A549 (cell line): Measurements from ENCODE around the gene VPS13D. TPM values are rescaled to one million over a fixed set of nuclear protein-coding genes. Genes with fewer than 3 reads are reported as not detected.
"Not testable (repeated sequence)": the region's sequence is repeated elsewhere in the genome, so short reads cannot be mapped to it uniquely, and the experiment has no call there.

Source experiments
- ATAC-seq, 2 experiments: fragments of 200-7000 bp in 1 of 2; fragments of >200 bp in 1 of 2; cut with Nextera tagmentation in 1 of 2; cut with Tn5 transposase in 1 of 2; 3 replicates each; pipeline versions ENCODE4 v1.8.0 to v1.9.1; 2018 to 2020; ENCODE audit warnings: mild to moderate bottlenecking in 1 of 2, moderate library complexity in 1 of 2
- CTCF ChIA-PET: fragments of 300-600 bp; sonication (Branson Sonifier 250); formaldehyde crosslinking; extraction: SDS; loops from one replicate; lab custom pipeline; 2021; ENCODE audit warnings: antibody characterized with exemption, inconsistent platforms; lab: Yijun Ruan, JAX
- POLR2A ChIA-PET: fragments of 350-600 bp; formaldehyde crosslinking; extraction: SDS; loops from one replicate; lab custom pipeline; 2021; ENCODE audit warnings: antibody characterized with exemption, inconsistent platforms; lab: Yijun Ruan, JAX
- DNase-seq, 2 experiments: peaks; one replicate each; pipeline versions ENCODE4 v3.0.0 to v3.0.0-alpha.2; 2011 to 2016; ENCODE audit warnings: low read depth in 1 of 2, low spot score in 1 of 2
- FAIRE-seq: peaks from 2 replicates; lab custom pipeline; 2011; peaks lifted over from hg19 to GRCh38; lab: Jason Lieb, UNC
- H3K27ac ChIP-seq, 2 experiments: fragments of >200 bp; sonication (Bioruptor Twin); formaldehyde crosslinking; 3 replicates each; pipeline ENCODE4 v1.5.1; 2016 to 2017
- H3K4me1 ChIP-seq: fragments of >200 bp; sonication (Bioruptor Twin); formaldehyde crosslinking; 3 replicates; pipeline ENCODE4 v1.6.1; 2016
- H3K4me2 ChIP-seq: fragments of >200 bp; sonication (Bioruptor Twin); formaldehyde crosslinking; 3 replicates; pipeline ENCODE4 v1.6.1; 2016
- H3K4me3 ChIP-seq: fragments of >200 bp; sonication (Bioruptor Twin); formaldehyde crosslinking; 3 replicates; pipeline ENCODE4 v1.5.1; 2016
- H3K9me3 ChIP-seq: fragments of >200 bp; sonication (Bioruptor Twin); formaldehyde crosslinking; 3 replicates; pipeline ENCODE4 v1.6.1; 2016
- BHLHE40 ChIP-seq: IDR thresholded peaks from 2 replicates; pipeline ENCODE4 v1.6.1; 2012; ENCODE audit warnings: low read depth, low read length, inconsistent platforms
- CBX8 ChIP-seq: fragments of 200-600 bp; sonication (generic); IDR thresholded peaks from 2 replicates; pipeline ENCODE4 v1.6.1; 2016
- CEBPB ChIP-seq, 2 experiments: fragments of >200 bp in 1 of 2; sonication (Bioruptor Twin) in 1 of 2; formaldehyde crosslinking in 1 of 2; IDR thresholded peaks; 2 replicates each; pipeline ENCODE4 v1.6.1; 2012 to 2016
- E2F6 ChIP-seq: IDR thresholded peaks from 2 replicates; pipeline ENCODE4 v1.6.1; 2012; ENCODE audit warnings: low read depth, borderline replicate concordance
- FOSB ChIP-seq: fragments of 250-450 bp; sonication (Bioruptor Pico); IDR thresholded peaks from 2 replicates; pipeline ENCODE4 v1.5.0; 2020; ENCODE audit warnings: mild to moderate bottlenecking, moderate library complexity
- GATA3 ChIP-seq: IDR thresholded peaks from 2 replicates; pipeline ENCODE4 v1.6.1; 2012; ENCODE audit warnings: borderline replicate concordance
- HMGXB4 ChIP-seq: fragments of 250-450 bp; sonication (Bioruptor Pico); IDR thresholded peaks from 2 replicates; pipeline ENCODE4 v1.5.0; 2021; ENCODE audit warnings: mild to moderate bottlenecking, moderate library complexity, borderline replicate concordance
- HOXA7 ChIP-seq: fragments of 250-450 bp; sonication (Bioruptor Pico); IDR thresholded peaks from 2 replicates; pipeline ENCODE4 v1.5.0; 2020; ENCODE audit warnings: mild to moderate bottlenecking, moderate library complexity
- HOXB13 ChIP-seq: fragments of 250-450 bp; sonication (Bioruptor Pico); IDR thresholded peaks from 2 replicates; pipeline ENCODE4 v1.5.0; 2020; ENCODE audit warnings: low read depth, mild to moderate bottlenecking, moderate library complexity
- JUN ChIP-seq, 2 experiments: fragments of >200 bp; sonication (Bioruptor Twin); formaldehyde crosslinking; IDR thresholded peaks; 2 replicates in 1 of 2; 3 replicates in 1 of 2; pipeline ENCODE4 v1.6.1; 2016 to 2017
- NFE2L2 ChIP-seq: fragments of 150-350 bp; conservative IDR thresholded peaks from 2 replicates; pipeline ENCODE4 v1.6.1; 2014; ENCODE audit warnings: low read length
- PBX3 ChIP-seq: IDR thresholded peaks from 2 replicates; pipeline ENCODE4 v1.6.1; 2012
- RARB ChIP-seq: fragments of 250-450 bp; sonication (Bioruptor Pico); IDR thresholded peaks from 2 replicates; pipeline ENCODE4 v1.8.0; 2021; ENCODE audit warnings: mild to moderate bottlenecking, moderate library complexity
- ZFP36 ChIP-seq: fragments of 450-650 bp; IDR thresholded peaks from 2 replicates; pipeline ENCODE4 v1.6.1; 2014; ENCODE audit warnings: borderline replicate concordance; ENCODE audit not compliant: partially characterized antibody
- WGBS: methylation state at CpG from one replicate; pipeline ENCODE4 v1.1.6; 2017; ENCODE audit errors: missing lambda C conversion rate; 5-methylcytosine and 5-hydroxymethylcytosine counted together
- polyA plus RNA-seq, 4 experiments: library from polyadenylated mRNA; depleted of rRNA in 3 of 4; stranded (reverse); fragments of >200 nt; fragmentation: RNase III in 1 of 4; extraction: RNeasy Plus Mini Kit Qiagen cat#74134 plus additional on column Dnase treatment in 1 of 4; gene quantifications; 2 replicates in 3 of 4; 3 replicates in 1 of 4; pipeline ENCODE4 v1.2.3, GENCODE V29; 2011 to 2017

Gene VPS13D
- polyA plus RNA-seq, 2 of the 4 experiments (the other 2 are of a cell fraction) = 5.4 to 15.9 TPM

- Histone ChIP-seq H3K4me1 (no peaks in the 10 kb centered on the region), H3K4me2 (no peak overlapping the region), H3K27ac (no peak overlapping the region), H3K4me3 (no peak overlapping the region), H3K9me3 (0 out of 3 replicates have a peak, but pooled peaks cover 5% of the 10 kb centered on the region)
- DNase-seq (no peak), ATAC-seq (no peak), FAIRE-seq (no peak)
- WGBS = 0% methylated on average over 2 of the region's 2 CpGs
- CTCF ChIA-PET = interaction anchor here (0.8 to 3.8 kb wide), 6 partner anchors 9 to 96 kb away, joined by 3 to 17 read pairs (median 5); partner anchors contain the start of gene VPS13D
- no peak for TF ChIP-seq RARB (CRISPR knock-in tag)
- TF ChIP-seq HMGXB4 = no peak
- POLR2A ChIA-PET = no interaction called here
Measured at GRCh38 chr1:12220890-12221289, 8.9 kb upstream of the VPS13D start.

- CTCF ChIA-PET = interaction anchor here (0.6 to 1.2 kb wide), 2 partner anchors 54 to 98 kb away, joined by 3 to 4 read pairs; no protein-coding TSS in a partner anchor
- H3K4me2 ChIP-seq, H3K9me3 ChIP-seq, H3K4me3 ChIP-seq, H3K4me1 ChIP-seq, DNase-seq, FAIRE-seq, ATAC-seq, POLR2A ChIA-PET, H3K27ac ChIP-seq: not testable (repeated sequence)
- TF ChIP-seq ZFP36 = peak; percentile 87
- 94% methylated on average over 1 of the region's 1 CpG for WGBS
Measured at GRCh38 chr1:12222700-12223099, 7.1 kb upstream of the VPS13D start.

- H3K9me3 ChIP-seq, H3K4me2 ChIP-seq, H3K27ac ChIP-seq, H3K4me1 ChIP-seq, DNase-seq, H3K4me3 ChIP-seq, FAIRE-seq, POLR2A ChIA-PET, ATAC-seq: not testable (repeated sequence)
- CTCF ChIA-PET = interaction anchor here (1.1 to 1.4 kb wide), 2 partner anchors 16 to 99 kb away, joined by 3 read pairs; no protein-coding TSS in a partner anchor
- WGBS = 50% methylated on average over 5 of the region's 6 CpGs
Measured at GRCh38 chr1:12224092-12224491, 5.7 kb upstream of the VPS13D start.

GRCh38 chr1:12228979-12229378 lies 851 bp upstream of the VPS13D start:
- FAIRE-seq = no peak
- CTCF ChIA-PET = interaction anchor here (0.7 to 2.5 kb wide), 6 partner anchors 9 to 430 kb away, joined by 3 to 10 read pairs (median 4); no protein-coding TSS in a partner anchor
- 63% methylated on average over 7 of the region's 7 CpGs for WGBS

GRCh38 chr1:12229386-12229834 lies 420 bp upstream of the VPS13D start:
- FAIRE-seq = no peak
- WGBS = 61% methylated on average over 13 of the region's 13 CpGs
- CTCF ChIA-PET = interaction anchor here (0.7 to 2.5 kb wide), 6 partner anchors 9 to 430 kb away, joined by 3 to 10 read pairs (median 4); no protein-coding TSS in a partner anchor
- no peaks in the 10 kb centered on the region for H3K9me3 ChIP-seq
- H3K4me3 ChIP-seq = peak overlapping the region; percentile 99; the same call in 2 of the 3 replicates
- peak overlapping the region; percentile 21; the same call in 2 of the 3 replicates for H3K4me2 ChIP-seq
- ATAC-seq = peak; percentile 41; a peak in 4 of 6 replicates
- no peak overlapping the region for H3K27ac ChIP-seq
- POLR2A ChIA-PET = no interaction called here
- H3K4me1 ChIP-seq = peaks cover 10% of the 10 kb centered on the region
- TF ChIP-seq HOXB13 (CRISPR knock-in tag) (no peak), GATA3 (no peak), E2F6 (no peak), FOSB (CRISPR knock-in tag) (no peak), CEBPB (IDR thresholded peaks at IDR 0.05) (no peak), PBX3 (no peak), JUN (IDR thresholded peaks at IDR 0.05) (no peak), HOXA7 (no peak), NFE2L2 (no peak), BHLHE40 (no peak)
- TF ChIP-seq, all 56 proteins: peak for 0
- DNase-seq = no peak

More at GRCh38 chr1:12228979-12229378, 851 bp upstream of the VPS13D start:
- H3K9me3 ChIP-seq = no peaks in the 10 kb centered on the region
- TF ChIP-seq CBX8 (no peak), NFE2L2 (no peak)
- ATAC-seq = no peak
- peaks cover 10% of the 10 kb centered on the region for H3K4me1 ChIP-seq
- POLR2A ChIA-PET = no interaction called here
- H3K4me3 ChIP-seq = no peak overlapping the region
- H3K4me2 ChIP-seq = no peak overlapping the region; the same call in 2 of the 3 replicates
- no peak overlapping the region for H3K27ac ChIP-seq
- no peak for DNase-seq
